WTC11 (cell line): ENCODE data around the gene GCAT.

Experiments used
- ATF6 ChIP-seq: sonication (generic); formaldehyde crosslinking; IDR thresholded peaks from 2 replicates; pipeline ENCODE4 v1.8.1; 2023; ENCODE audit warnings: mild to moderate bottlenecking, missing genetic modification reagents
- CREM ChIP-seq: sonication (generic); formaldehyde crosslinking; IDR thresholded peaks from 2 replicates; pipeline ENCODE4 v1.8.1; 2022; ENCODE audit warnings: mild to moderate bottlenecking, missing genetic modification reagents, moderate library complexity
- ELF4 ChIP-seq: sonication (generic); formaldehyde crosslinking; IDR thresholded peaks from 2 replicates; pipeline ENCODE4 v1.8.1; 2022; ENCODE audit warnings: low read depth, mild to moderate bottlenecking, moderate library complexity, missing genetic modification reagents
- USF2 ChIP-seq: sonication (generic); formaldehyde crosslinking; IDR thresholded peaks from 2 replicates; pipeline ENCODE4 v1.8.1; 2023; ENCODE audit warnings: mild to moderate bottlenecking, missing genetic modification reagents, moderate library complexity
- ZNF317 ChIP-seq: sonication (generic); formaldehyde crosslinking; IDR thresholded peaks from 2 replicates; pipeline ENCODE4 v1.8.1; 2023; ENCODE audit warnings: low read depth, mild to moderate bottlenecking, moderate library complexity, missing genetic modification reagents, borderline replicate concordance
- TF ChIP-seq, protein P1 (sequence below): fragments of 200-600 bp; IDR thresholded peaks from 2 replicates; pipeline ENCODE4 v1.8.0; 2022; ENCODE audit warnings: antibody characterized with exemption
- TF ChIP-seq, protein P2 (sequence below): sonication (generic); formaldehyde crosslinking; conservative IDR thresholded peaks from 2 replicates; pipeline ENCODE4 v1.8.1; 2022; ENCODE audit warnings: mild to moderate bottlenecking, missing genetic modification reagents

DNA sequence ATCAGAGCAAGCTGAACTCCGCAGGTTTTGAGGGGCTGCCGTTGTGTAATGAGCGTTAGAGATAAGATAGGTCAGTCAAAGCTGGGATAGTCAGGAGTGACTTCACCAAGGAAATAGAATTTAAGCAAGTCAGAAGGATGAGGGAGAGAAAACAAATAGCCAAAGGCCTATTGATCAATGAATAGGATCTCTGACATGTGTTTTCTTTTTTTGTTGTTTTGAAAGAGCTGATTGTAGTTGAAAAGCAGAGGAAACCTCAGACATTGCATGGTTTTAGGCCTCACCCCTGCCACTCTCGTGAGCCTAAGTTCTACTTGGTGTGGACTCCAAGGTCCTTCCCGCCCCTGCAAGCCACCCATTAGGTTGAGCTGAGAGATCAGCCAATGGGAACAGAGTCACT, 44.7 kb downstream of the GCAT start:
- TF ChIP-seq, protein P1, sequence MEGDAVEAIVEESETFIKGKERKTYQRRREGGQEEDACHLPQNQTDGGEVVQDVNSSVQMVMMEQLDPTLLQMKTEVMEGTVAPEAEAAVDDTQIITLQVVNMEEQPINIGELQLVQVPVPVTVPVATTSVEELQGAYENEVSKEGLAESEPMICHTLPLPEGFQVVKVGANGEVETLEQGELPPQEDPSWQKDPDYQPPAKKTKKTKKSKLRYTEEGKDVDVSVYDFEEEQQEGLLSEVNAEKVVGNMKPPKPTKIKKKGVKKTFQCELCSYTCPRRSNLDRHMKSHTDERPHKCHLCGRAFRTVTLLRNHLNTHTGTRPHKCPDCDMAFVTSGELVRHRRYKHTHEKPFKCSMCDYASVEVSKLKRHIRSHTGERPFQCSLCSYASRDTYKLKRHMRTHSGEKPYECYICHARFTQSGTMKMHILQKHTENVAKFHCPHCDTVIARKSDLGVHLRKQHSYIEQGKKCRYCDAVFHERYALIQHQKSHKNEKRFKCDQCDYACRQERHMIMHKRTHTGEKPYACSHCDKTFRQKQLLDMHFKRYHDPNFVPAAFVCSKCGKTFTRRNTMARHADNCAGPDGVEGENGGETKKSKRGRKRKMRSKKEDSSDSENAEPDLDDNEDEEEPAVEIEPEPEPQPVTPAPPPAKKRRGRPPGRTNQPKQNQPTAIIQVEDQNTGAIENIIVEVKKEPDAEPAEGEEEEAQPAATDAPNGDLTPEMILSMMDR = no peak
- TF ChIP-seq ELF4 (no peak), CREM (CRISPR knock-in tag) (no peak), ZNF317 (CRISPR knock-in tag) (no peak), USF2 (CRISPR knock-in tag) (no peak), ATF6 (CRISPR knock-in tag) (no peak)
- TF ChIP-seq, protein P2, sequence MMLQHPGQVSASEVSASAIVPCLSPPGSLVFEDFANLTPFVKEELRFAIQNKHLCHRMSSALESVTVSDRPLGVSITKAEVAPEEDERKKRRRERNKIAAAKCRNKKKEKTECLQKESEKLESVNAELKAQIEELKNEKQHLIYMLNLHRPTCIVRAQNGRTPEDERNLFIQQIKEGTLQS (CRISPR knock-in tag) = no peak
